ENCODE results near the gene RPS5.
"Not testable (repeated sequence)": the region's sequence is repeated elsewhere in the genome, so short reads cannot be mapped to it uniquely, and the experiment has no call there.

RPS5 gene

DNA sequence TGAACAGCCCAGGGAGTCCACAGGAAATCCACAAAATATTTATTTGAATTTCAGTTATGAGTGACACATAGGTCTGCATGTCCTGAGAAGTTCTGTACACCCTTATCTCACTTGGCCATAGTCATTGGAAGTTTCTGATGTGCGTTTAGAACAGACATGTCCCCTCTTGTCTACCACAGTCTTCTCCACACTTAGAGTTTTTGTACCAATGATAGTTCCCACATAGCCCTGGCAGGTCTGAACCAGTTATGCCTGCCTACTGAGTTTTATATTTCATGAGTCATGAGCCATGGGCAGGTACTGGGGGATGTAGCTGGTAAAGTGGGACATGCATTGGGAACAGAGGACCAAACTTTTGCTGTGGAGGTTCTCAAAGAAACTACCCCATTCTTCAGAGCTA is 41.5 kb downstream of the RPS5 start:
- TF ChIP-seq, protein P1, sequence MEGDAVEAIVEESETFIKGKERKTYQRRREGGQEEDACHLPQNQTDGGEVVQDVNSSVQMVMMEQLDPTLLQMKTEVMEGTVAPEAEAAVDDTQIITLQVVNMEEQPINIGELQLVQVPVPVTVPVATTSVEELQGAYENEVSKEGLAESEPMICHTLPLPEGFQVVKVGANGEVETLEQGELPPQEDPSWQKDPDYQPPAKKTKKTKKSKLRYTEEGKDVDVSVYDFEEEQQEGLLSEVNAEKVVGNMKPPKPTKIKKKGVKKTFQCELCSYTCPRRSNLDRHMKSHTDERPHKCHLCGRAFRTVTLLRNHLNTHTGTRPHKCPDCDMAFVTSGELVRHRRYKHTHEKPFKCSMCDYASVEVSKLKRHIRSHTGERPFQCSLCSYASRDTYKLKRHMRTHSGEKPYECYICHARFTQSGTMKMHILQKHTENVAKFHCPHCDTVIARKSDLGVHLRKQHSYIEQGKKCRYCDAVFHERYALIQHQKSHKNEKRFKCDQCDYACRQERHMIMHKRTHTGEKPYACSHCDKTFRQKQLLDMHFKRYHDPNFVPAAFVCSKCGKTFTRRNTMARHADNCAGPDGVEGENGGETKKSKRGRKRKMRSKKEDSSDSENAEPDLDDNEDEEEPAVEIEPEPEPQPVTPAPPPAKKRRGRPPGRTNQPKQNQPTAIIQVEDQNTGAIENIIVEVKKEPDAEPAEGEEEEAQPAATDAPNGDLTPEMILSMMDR (conservative IDR thresholded peaks at IDR 0.05; ENCODE audit: low read length) = no peak
- DNase-seq (ENCODE audit: low read depth) = no peak
- H3K4me3 ChIP-seq (ENCODE audit: low read length) = no peak overlapping the region

DNA sequence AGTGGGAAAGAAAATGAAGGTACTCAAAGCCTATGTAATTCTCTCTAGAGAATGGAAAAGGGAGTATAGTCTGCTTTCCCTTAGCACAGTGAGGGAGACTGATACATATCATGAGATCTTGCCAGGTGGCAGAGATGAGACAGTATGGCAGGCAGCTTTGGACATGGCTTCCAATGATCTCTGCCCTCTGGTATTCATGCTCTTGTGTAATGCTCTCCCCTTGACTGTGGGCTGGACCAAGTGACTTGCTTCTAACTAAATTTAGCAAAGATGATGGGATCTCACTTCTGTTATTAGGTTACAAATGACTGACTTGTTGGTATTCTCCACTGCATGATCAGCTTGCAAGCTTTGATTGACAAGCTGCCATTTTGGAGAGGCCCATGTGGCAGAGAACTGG is 42.7 kb downstream of the RPS5 start:
- TF ChIP-seq, protein P1 (conservative IDR thresholded peaks at IDR 0.05; ENCODE audit: low read length) = no peak
- DNase-seq (ENCODE audit: low read depth) = no peak
- H3K4me3 ChIP-seq (ENCODE audit: low read length) = no peak overlapping the region

DNA sequence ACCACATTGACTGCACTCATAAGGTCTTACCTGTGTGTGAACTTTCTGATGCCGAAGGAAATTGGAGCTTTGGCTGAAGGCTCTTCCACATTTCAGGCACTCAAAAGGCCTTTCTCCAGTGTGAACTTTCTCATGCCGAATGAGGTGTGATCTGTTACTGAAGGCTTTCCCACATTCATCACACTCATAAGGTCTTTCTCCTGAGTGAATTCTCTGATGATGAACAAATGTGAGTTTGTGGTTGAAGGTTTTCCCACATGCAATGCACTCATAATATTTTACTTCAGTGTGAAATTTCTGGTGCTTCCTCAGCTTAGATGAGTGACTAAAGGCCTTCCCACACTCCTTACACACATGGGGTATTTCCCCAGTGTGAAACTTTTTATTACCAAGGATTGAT is 47.1 kb downstream of the RPS5 start:
- DNase-seq (ENCODE audit: low read depth) = peak; percentile 11
- H3K4me3 ChIP-seq (ENCODE audit: low read length) = no peak overlapping the region
- TF ChIP-seq, protein P1 (conservative IDR thresholded peaks at IDR 0.05; ENCODE audit: low read length) = no peak

DNA sequence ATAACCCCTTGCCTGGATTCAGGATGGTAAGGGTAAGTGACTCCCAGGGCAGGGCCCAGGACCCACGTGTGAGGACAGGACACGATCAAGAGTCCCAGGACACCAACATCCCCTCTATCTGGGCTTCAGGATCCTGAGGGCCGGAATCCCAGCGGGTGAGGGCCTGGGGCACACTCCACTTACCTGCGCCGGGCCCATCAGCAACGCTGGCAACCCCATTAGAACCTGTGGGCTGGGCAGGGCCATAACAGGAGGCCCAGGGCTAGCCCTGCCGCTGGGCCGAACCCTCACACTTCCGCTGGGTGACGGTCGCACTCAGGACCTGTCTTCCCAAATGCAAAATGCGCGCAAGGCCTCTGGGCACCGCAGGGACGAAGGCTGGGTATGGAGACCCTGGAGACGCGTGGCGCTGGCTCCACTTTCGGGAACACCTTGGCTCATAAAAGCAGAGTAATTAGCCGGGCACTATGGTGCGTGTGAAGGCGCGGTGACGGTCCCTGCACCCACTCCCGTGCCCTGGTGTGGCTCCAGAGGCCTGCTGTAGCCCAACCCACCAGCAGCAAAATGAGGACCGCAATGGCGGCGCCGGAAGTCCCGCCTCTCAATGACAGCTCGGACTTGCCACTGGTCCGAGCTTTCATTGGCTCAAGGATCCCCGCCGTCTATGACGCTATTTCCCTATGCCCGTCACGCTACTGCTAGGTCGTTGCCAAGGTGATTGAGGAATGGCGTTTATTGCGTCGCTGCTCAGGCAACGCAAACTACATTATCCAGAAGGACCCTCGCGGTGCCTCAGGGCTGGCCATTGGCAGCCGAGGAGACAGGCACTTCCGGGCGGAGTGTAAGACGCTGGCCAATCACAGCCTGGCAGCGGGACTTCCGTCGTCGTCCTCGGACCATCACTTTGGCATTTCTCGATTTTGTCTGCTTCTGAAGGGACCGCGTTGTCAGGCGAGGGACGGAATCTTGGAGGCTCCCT is 52.8 kb downstream of the RPS5 start, which contains the start of gene ZNF132:
TSS of gene ZNF132 (minus strand) at position 578 of the 979 bp plus-strand sequence. CDS start at position 246, 332 bp downstream.
- peak; percentile 100 for DNase-seq (ENCODE audit: low read depth)
- H3K4me3 ChIP-seq (ENCODE audit: low read length) = peak within 1 kb of the TSS; percentile 95
- TF ChIP-seq, protein P1 (conservative IDR thresholded peaks at IDR 0.05; ENCODE audit: low read length) = no peak

DNA sequence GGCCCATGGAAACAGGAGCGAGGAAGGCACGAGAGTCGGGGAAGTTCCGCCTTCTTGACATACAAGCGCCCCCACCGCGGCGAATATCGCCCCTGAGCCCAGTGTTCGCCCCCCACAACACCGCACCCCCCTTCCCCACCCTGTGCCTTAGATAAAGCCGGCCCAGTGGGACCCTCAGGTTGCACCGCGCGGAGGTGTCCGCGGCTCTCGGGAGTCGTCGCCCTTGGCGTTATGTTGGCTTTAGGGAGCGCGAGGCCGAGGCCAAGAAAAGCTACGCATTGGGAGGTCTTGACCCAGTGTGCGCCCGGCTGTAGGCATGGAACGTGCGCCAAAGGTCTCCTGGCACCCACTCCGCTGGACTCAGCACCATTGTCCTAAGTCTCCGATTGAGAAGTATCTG is 53.5 kb downstream of the RPS5 start:
- no peak for DNase-seq (ENCODE audit: low read depth)
- H3K4me3 ChIP-seq (ENCODE audit: low read length) = peak overlapping the region; percentile 95
- TF ChIP-seq, protein P1 (conservative IDR thresholded peaks at IDR 0.05; ENCODE audit: low read length) = no peak

DNA sequence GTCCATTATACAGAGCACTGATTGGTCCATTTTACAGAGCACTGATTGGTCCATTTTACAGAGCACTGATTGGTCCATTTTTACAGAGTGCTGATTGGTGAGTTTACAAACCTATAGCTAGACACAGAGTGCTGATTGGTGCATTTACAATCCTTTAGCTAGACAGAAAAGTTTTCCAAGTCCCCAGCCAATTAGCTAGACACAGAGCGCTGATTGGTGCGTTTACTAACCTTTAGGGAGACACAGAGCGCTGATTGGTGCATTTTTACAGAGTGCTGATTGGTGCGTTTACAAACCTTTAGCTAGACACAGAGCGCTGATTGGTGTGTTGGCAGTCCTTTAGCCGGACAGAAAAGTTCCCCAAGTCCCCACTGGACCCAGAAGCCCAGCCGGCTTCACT is 55.9 kb downstream of the RPS5 start:
- not testable (repeated sequence) for DNase-seq (ENCODE audit: low read depth); H3K4me3 ChIP-seq (ENCODE audit: low read length)
